HCT116 (cell line): ENCODE results near the gene CFHR2. TPM values are rescaled to one million over a fixed set of nuclear protein-coding genes. Genes with fewer than 3 reads are reported as not detected.
"Not testable (repeated sequence)": the region's sequence is repeated elsewhere in the genome, so short reads cannot be mapped to it uniquely, and the experiment has no call there.

ENCODE experiments used
- ATAC-seq: fragments of 200-7000 bp; cut with Tn5 transposase; 2 replicates; pipeline ENCODE4 v1.9.1; 2020; ENCODE audit warnings: mild to moderate bottlenecking, moderate library complexity
- Bru-seq: library from RNA; stranded (reverse); fragments of 400-500 nt; gene quantifications from one replicate; lab custom pipeline; 2021; lab: Mats Ljungman, UMichigan
- BruChase-seq, 2 experiments: library from RNA; stranded (reverse); fragments of 400-500 nt; gene quantifications; one replicate each; lab custom pipeline; 2021; lab: Mats Ljungman, UMichigan
- BruUV-seq: library from RNA; stranded (reverse); fragments of 400-500 nt; replicated peaks from 2 replicates; lab custom pipeline; 2021; lab: Mats Ljungman, UMichigan
- CTCF ChIA-PET: fragments of 300-600 bp; sonication (Branson Sonifier 250); formaldehyde crosslinking; loops from one replicate; lab custom pipeline; 2021; ENCODE audit warnings: antibody characterized with exemption; lab: Charles Lee
- POLR2A ChIA-PET: fragments of 300-600, 350-600 bp; sonication (Branson Sonifier 250); formaldehyde crosslinking; loops from one replicate; lab custom pipeline; 2021; ENCODE audit warnings: antibody characterized with exemption; lab: Charles Lee
- RAD21 ChIA-PET, 2 experiments: fragments of 300-600 bp; sonication (Branson Sonifier 250); formaldehyde crosslinking; loops; one replicate each; lab custom pipeline; 2023; ENCODE audit warnings: low total read pairs in 2 of 2; ENCODE audit not compliant: uncharacterized antibody in 2 of 2, unreplicated experiment in 2 of 2, low non-redundant PET in 1 of 2; lab: Charles Lee
- DNase-seq: peaks from one replicate; pipeline ENCODE4 v3.0.0-alpha.2; 2010; ENCODE audit warnings: low read depth, low spot score
- H2AFZ ChIP-seq: fragments of 200-600 bp; shearing (Covaris generic), sonication (generic); 2 replicates; pipeline ENCODE4 v1.6.1; 2017; ENCODE audit warnings: low read depth, mixed run types, mixed read lengths, antibody characterized with exemption, low read length; ENCODE audit not compliant: poor library complexity, severe bottlenecking
- H3K27ac ChIP-seq: 2 replicates; pipeline ENCODE4 v1.5.1; 2012; ENCODE audit warnings: low read depth, low read length
- H3K27me3 ChIP-seq: fragments of 200-600 bp; sonication (generic); 2 replicates; pipeline ENCODE4 v1.6.1; 2016; ENCODE audit warnings: mixed run types, low read length, mixed read lengths; ENCODE audit not compliant: insufficient read depth
- H3K36me3 ChIP-seq, 2 experiments: fragments of 200-500 bp in 1 of 2; fragments of 200-600 bp in 1 of 2; sonication (Bioruptor generic) in 1 of 2; sonication (generic) in 1 of 2; 2 replicates each; pipeline versions ENCODE4 v1.5.1 to v1.6.1; 2014 to 2016; ENCODE audit warnings: low read length in 2 of 2, inconsistent platforms in 1 of 2, mixed read lengths in 1 of 2, mixed run types in 1 of 2; ENCODE audit not compliant: insufficient read depth in 2 of 2, control insufficient read depth in 1 of 2
- H3K4me1 ChIP-seq, 2 experiments: fragments of 200-600 bp in 1 of 2; sonication (generic) in 1 of 2; 2 replicates each; pipeline versions ENCODE4 v1.5.1 to v1.6.1; 2012 to 2017; ENCODE audit warnings: low read length in 2 of 2, inconsistent platforms in 1 of 2, mild to moderate bottlenecking in 1 of 2, mixed read lengths in 1 of 2, mixed run types in 1 of 2, moderate library complexity in 1 of 2; ENCODE audit not compliant: insufficient read depth in 2 of 2, control insufficient read depth in 1 of 2
- H3K4me2 ChIP-seq: fragments of 200-600 bp; sonication (generic); 2 replicates; pipeline ENCODE4 v1.6.1; 2017; ENCODE audit warnings: mixed run types, low read length, mixed read lengths
- H3K4me3 ChIP-seq, 2 experiments: fragments of 200-600 bp in 1 of 2; sonication (generic) in 1 of 2; replicated peaks in 1 of 2; 2 replicates each; pipeline ENCODE4 v1.5.1; 2011 to 2016; ENCODE audit warnings: low read length in 2 of 2, control low read depth in 1 of 2, low read depth in 1 of 2, mild to moderate bottlenecking in 1 of 2, mixed read lengths in 1 of 2, mixed run types in 1 of 2
- H3K79me2 ChIP-seq: fragments of 200-600 bp; sonication (generic); 2 replicates; pipeline ENCODE4 v1.6.1; 2017; ENCODE audit warnings: mild to moderate bottlenecking, mixed run types, low read length, moderate library complexity, mixed read lengths; ENCODE audit not compliant: insufficient read depth
- H3K9ac ChIP-seq: fragments of 200-600 bp; sonication (generic); 2 replicates; pipeline ENCODE4 v1.6.1; 2016; ENCODE audit warnings: low read length, mixed read lengths
- H3K9me2 ChIP-seq: fragments of 200-600 bp; sonication (generic), shearing (Covaris generic); 2 replicates; pipeline ENCODE4 v1.6.1; 2017; ENCODE audit warnings: mixed run types, mild to moderate bottlenecking, moderate library complexity; ENCODE audit not compliant: insufficient read depth
- H3K9me3 ChIP-seq, 2 experiments: fragments of 200-500 bp in 1 of 2; fragments of 200-600 bp in 1 of 2; sonication (Bioruptor generic) in 1 of 2; sonication (generic) in 1 of 2; 2 replicates each; pipeline ENCODE4 v1.6.1; 2014 to 2017; ENCODE audit warnings: low read length in 2 of 2, mixed read lengths in 2 of 2, inconsistent platforms in 1 of 2, low read depth in 1 of 2, mild to moderate bottlenecking in 1 of 2, mixed run types in 1 of 2, moderate library complexity in 1 of 2; ENCODE audit not compliant: control insufficient read depth in 1 of 2, insufficient read depth in 1 of 2
- H4K20me1 ChIP-seq: fragments of 200-600 bp; sonication (generic), shearing (Covaris generic); 2 replicates; pipeline ENCODE4 v1.6.1; 2017; ENCODE audit warnings: mixed run types, mild to moderate bottlenecking, moderate library complexity; ENCODE audit not compliant: insufficient read depth
- CBX3 ChIP-seq: IDR thresholded peaks from 2 replicates; pipeline ENCODE4 v1.6.1; 2012; ENCODE audit warnings: low read depth
- CEBPB ChIP-seq: IDR thresholded peaks from 2 replicates; pipeline ENCODE4 v1.6.1; 2012; ENCODE audit warnings: low read depth
- EGR1 ChIP-seq: IDR thresholded peaks from 2 replicates; pipeline ENCODE4 v1.6.1; 2012; ENCODE audit warnings: low read depth
- EZH2 ChIP-seq: fragments of 200-600 bp; sonication (generic); IDR thresholded peaks from 2 replicates; pipeline ENCODE4 v1.6.1; 2017; ENCODE audit warnings: antibody characterized with exemption, mixed run types
- EZH2phosphoT487 ChIP-seq: fragments of 200-600 bp; IDR thresholded peaks from 2 replicates; pipeline ENCODE4 v1.6.1; 2018; ENCODE audit warnings: antibody characterized with exemption, borderline replicate concordance
- FOSL1 ChIP-seq: IDR thresholded peaks from 2 replicates; pipeline ENCODE4 v1.6.1; 2012; ENCODE audit warnings: low read depth
- JUND ChIP-seq: IDR thresholded peaks from 2 replicates; pipeline ENCODE4 v1.6.1; 2012
- POLR2A ChIP-seq: IDR thresholded peaks from 2 replicates; pipeline ENCODE4 v1.7.0; 2011; ENCODE audit warnings: borderline replicate concordance; ENCODE audit not compliant: insufficient read depth, insufficient read length; ENCODE audit errors: extremely low read depth
- RAD21 ChIP-seq: IDR thresholded peaks from 2 replicates; pipeline ENCODE4 v1.6.1; 2012; ENCODE audit warnings: low read depth, mild to moderate bottlenecking
- SP1 ChIP-seq: IDR thresholded peaks from 2 replicates; pipeline ENCODE4 v1.6.1; 2012; ENCODE audit warnings: low read depth
- SRF ChIP-seq: IDR thresholded peaks from 2 replicates; pipeline ENCODE4 v1.6.1; 2012; ENCODE audit warnings: low read depth
- ZFX ChIP-seq: fragments of 450-650 bp; IDR thresholded peaks from 2 replicates; pipeline ENCODE4 v1.6.1; 2017
- ZNF274 ChIP-seq: fragments of 200-500 bp; sonication (Bioruptor generic); IDR thresholded peaks from 2 replicates; pipeline ENCODE4 v1.6.1; 2014; ENCODE audit warnings: mild to moderate bottlenecking, low read depth, low read length, inconsistent platforms
- intact Hi-C: fragments of 100-400 bp; cut with micrococcal nuclease; formaldehyde crosslinking; loops from 2 replicates; pipeline ENCODE4 v1.10.0; 2022
- long read RNA-seq: library from polyadenylated mRNA; unstranded; transcript quantifications from one replicate; pipeline ENCODE4 v2.0.0, GENCODE V29; 2021; ENCODE audit not compliant: unreplicated experiment
- polyA plus RNA-seq: library from polyadenylated mRNA; unstranded; fragments of >200 nt; gene quantifications from 2 replicates; pipeline ENCODE4 v1.2.1, GENCODE V29; 2012; ENCODE audit warnings: missing spikeins
- total RNA-seq: library from RNA; stranded (reverse); gene quantifications from one replicate; pipeline ENCODE4 v1.2.1, GENCODE V29; 2021; ENCODE audit not compliant: unreplicated experiment
- TF ChIP-seq, protein P1 (sequence below): IDR thresholded peaks from 2 replicates; pipeline ENCODE4 v1.6.1; 2012
- TF ChIP-seq, protein P2 (sequence below), 3 experiments: fragments of 200-600 bp in 1 of 3; sonication (generic) in 1 of 3; IDR thresholded peaks in 2 of 3; conservative IDR thresholded peaks in 1 of 3; 2 replicates each; pipeline ENCODE4 v1.5.1; 2012 to 2017; ENCODE audit warnings: low read depth in 2 of 3, low read length in 2 of 3, antibody characterized with exemption in 1 of 3, borderline replicate concordance in 1 of 3, control low read depth in 1 of 3, mild to moderate bottlenecking in 1 of 3, mixed read lengths in 1 of 3, mixed run types in 1 of 3, moderate library complexity in 1 of 3; ENCODE audit not compliant: insufficient read depth in 1 of 3
- TF ChIP-seq, protein P3 (sequence below): IDR thresholded peaks from 2 replicates; pipeline ENCODE4 v1.6.1; 2012; ENCODE audit warnings: low read depth

Gene CFHR2
- not detected for total RNA-seq
- not detected in 2 replicates for polyA plus RNA-seq
- Bru-seq, nascent RNA = not detected
- not detected for BruChase-seq, experiment 1, labeled RNA remaining after a 6-hour chase
- not detected for BruChase-seq, experiment 2, labeled RNA remaining after a 2-hour chase
- long read RNA-seq = 0 reads

DNA sequence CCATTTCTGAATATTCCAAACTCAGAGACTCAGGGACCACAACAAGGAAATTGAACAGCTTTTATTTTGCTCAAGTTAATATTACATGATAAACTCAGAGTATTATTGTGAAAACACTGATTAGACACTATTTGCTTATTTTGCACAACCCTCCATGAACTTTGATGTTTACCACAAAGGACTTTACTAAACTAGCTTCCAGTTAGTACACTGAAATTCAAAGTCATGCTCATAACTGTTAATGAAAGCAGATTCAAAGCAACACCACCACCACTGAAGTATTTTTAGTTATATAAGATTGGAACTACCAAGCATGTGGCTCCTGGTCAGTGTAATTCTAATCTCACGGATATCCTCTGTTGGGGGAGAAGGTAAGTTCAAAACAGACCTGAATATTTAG, at the start of gene CFHR2:
TSS of gene CFHR2 (plus strand) at position 171 of the 400 bp plus-strand sequence. CDS start at position 314, 143 bp downstream.
- H4K20me1 ChIP-seq, H2AFZ ChIP-seq, ATAC-seq, RAD21 ChIA-PET, H3K36me3 ChIP-seq, H3K27me3 ChIP-seq, BruUV-seq, H3K9me3 ChIP-seq, H3K9ac ChIP-seq, H3K79me2 ChIP-seq, H3K4me2 ChIP-seq, DNase-seq, POLR2A ChIA-PET, H3K9me2 ChIP-seq, intact Hi-C loops, H3K4me3 ChIP-seq, H3K4me1 ChIP-seq, H3K27ac ChIP-seq, CTCF ChIA-PET: not testable (repeated sequence)

DNA sequence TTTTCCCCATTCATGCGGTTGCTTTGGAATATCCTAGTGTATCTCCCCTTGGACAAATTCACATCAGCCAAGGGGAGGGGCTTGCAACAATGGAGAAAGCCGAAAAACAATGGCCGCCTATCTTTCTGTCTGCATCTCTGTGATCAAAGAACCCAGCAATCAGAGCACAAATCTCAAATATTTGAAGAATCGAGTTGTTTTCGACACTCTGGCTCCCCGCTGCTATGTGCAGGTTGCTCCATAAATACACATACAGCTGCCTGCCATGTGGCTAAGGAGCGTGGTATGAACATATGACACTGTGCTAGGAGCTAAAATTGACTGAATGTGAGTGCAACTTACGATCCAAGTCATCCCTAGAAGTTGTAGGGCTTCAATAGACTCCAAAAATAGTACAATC, 47.2 kb upstream of the CFHR2 start:
- H3K4me3 ChIP-seq = no peak overlapping the region
- H3K4me1 ChIP-seq = no peaks in the 10 kb centered on the region
- POLR2A ChIA-PET = no interaction called here
- H3K27me3 ChIP-seq = no peaks in the 10 kb centered on the region
- intact Hi-C loops = no loop called here
- no peaks in the 10 kb centered on the region for H3K79me2 ChIP-seq
- no peak overlapping the region for H3K27ac ChIP-seq
- no TSS peak for BruUV-seq
- no peak overlapping the region for H3K4me2 ChIP-seq
- ATAC-seq = no peak
- no peak overlapping the region for H2AFZ ChIP-seq
- no peak for DNase-seq
- H3K9me2 ChIP-seq = no peaks in the 10 kb centered on the region
- no peaks in the 10 kb centered on the region; the same call in 1 of the 2 replicates for H4K20me1 ChIP-seq
- no peaks in the 10 kb centered on the region for H3K9me3 ChIP-seq
- RAD21 ChIA-PET = no interaction called here
- CTCF ChIA-PET = no interaction called here
- H3K9ac ChIP-seq = no peak overlapping the region
- H3K36me3 ChIP-seq = no peaks in the 10 kb centered on the region
- TF ChIP-seq RAD21 = no peak
- TF ChIP-seq JUND = no peak
- TF ChIP-seq EGR1 = no peak
- TF ChIP-seq, protein P1, sequence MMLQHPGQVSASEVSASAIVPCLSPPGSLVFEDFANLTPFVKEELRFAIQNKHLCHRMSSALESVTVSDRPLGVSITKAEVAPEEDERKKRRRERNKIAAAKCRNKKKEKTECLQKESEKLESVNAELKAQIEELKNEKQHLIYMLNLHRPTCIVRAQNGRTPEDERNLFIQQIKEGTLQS = no peak
- no peak for TF ChIP-seq EZH2phosphoT487
- no peak for TF ChIP-seq SRF
- TF ChIP-seq SP1 = no peak
- TF ChIP-seq, protein P2, sequence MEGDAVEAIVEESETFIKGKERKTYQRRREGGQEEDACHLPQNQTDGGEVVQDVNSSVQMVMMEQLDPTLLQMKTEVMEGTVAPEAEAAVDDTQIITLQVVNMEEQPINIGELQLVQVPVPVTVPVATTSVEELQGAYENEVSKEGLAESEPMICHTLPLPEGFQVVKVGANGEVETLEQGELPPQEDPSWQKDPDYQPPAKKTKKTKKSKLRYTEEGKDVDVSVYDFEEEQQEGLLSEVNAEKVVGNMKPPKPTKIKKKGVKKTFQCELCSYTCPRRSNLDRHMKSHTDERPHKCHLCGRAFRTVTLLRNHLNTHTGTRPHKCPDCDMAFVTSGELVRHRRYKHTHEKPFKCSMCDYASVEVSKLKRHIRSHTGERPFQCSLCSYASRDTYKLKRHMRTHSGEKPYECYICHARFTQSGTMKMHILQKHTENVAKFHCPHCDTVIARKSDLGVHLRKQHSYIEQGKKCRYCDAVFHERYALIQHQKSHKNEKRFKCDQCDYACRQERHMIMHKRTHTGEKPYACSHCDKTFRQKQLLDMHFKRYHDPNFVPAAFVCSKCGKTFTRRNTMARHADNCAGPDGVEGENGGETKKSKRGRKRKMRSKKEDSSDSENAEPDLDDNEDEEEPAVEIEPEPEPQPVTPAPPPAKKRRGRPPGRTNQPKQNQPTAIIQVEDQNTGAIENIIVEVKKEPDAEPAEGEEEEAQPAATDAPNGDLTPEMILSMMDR (IDR thresholded peaks at IDR 0.05 in 2 of 3, conservative IDR thresholded peaks at IDR 0.05 in 1 of 3; ENCODE audit: borderline replicate concordance in 1 of 3, insufficient read depth in 1 of 3, low read depth in 2 of 3, low read length in 2 of 3) = no peak
- TF ChIP-seq CBX3 = no peak
- TF ChIP-seq ZNF274 = no peak
- no peak for TF ChIP-seq FOSL1
- TF ChIP-seq ZFX = no peak
- TF ChIP-seq, protein P3, sequence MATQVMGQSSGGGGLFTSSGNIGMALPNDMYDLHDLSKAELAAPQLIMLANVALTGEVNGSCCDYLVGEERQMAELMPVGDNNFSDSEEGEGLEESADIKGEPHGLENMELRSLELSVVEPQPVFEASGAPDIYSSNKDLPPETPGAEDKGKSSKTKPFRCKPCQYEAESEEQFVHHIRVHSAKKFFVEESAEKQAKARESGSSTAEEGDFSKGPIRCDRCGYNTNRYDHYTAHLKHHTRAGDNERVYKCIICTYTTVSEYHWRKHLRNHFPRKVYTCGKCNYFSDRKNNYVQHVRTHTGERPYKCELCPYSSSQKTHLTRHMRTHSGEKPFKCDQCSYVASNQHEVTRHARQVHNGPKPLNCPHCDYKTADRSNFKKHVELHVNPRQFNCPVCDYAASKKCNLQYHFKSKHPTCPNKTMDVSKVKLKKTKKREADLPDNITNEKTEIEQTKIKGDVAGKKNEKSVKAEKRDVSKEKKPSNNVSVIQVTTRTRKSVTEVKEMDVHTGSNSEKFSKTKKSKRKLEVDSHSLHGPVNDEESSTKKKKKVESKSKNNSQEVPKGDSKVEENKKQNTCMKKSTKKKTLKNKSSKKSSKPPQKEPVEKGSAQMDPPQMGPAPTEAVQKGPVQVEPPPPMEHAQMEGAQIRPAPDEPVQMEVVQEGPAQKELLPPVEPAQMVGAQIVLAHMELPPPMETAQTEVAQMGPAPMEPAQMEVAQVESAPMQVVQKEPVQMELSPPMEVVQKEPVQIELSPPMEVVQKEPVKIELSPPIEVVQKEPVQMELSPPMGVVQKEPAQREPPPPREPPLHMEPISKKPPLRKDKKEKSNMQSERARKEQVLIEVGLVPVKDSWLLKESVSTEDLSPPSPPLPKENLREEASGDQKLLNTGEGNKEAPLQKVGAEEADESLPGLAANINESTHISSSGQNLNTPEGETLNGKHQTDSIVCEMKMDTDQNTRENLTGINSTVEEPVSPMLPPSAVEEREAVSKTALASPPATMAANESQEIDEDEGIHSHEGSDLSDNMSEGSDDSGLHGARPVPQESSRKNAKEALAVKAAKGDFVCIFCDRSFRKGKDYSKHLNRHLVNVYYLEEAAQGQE = no peak
- no peak for TF ChIP-seq CEBPB
- no peak for TF ChIP-seq EZH2
- no peak for TF ChIP-seq POLR2A
